HG02588 (cell line): ENCODE measurements around the gene AEBP1.
A peak's percentile ranks its signal among the peaks of the same experiment; 100 is the strongest.
"Not testable (repeated sequence)": the region's sequence is repeated elsewhere in the genome, so short reads cannot be mapped to it uniquely, and the experiment has no call there.

Source experiments
- ATAC-seq: cut with Tn5 transposase; IDR thresholded peaks from one replicate; pipeline ENCODE4 v1.9.1; 2021; ENCODE audit warnings: mild to moderate bottlenecking, moderate library complexity; ENCODE audit not compliant: unreplicated experiment

AEBP1 gene

GRCh38 chr7:44116789-44117666 lies 12.9 kb downstream of the AEBP1 start:
- no peak for ATAC-seq

DNA sequence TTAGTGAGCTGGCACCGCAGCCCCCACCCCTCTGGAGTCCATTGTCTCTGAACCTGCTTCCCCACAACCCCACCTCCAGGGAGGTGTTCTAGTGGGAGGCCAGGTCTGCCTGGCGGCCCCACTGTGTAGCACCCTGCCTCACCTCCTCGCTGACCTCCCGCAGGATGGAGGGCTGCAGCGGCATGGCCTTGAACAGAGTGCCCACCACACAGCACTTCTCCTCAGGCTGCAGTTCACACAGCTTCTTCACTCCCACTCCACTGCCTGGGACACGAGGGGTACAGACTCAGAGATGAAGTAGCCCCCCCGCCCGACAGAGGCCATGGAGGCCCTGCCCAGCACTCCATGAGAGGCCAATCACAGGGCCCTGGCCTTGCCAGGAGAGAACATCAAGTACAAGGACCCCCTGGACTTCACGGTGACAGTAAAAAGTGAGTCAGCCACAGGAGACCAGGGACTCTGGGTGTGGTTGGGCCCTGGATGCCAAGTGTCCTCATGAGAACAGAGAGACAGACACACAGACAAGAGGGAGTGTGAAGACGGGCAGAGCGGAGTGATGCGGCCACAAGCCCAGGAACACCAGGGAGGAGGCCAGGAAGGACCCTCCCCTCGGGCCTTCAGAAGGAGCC lies 13.8 kb downstream of the AEBP1 start:
- ATAC-seq: no peak

DNA sequence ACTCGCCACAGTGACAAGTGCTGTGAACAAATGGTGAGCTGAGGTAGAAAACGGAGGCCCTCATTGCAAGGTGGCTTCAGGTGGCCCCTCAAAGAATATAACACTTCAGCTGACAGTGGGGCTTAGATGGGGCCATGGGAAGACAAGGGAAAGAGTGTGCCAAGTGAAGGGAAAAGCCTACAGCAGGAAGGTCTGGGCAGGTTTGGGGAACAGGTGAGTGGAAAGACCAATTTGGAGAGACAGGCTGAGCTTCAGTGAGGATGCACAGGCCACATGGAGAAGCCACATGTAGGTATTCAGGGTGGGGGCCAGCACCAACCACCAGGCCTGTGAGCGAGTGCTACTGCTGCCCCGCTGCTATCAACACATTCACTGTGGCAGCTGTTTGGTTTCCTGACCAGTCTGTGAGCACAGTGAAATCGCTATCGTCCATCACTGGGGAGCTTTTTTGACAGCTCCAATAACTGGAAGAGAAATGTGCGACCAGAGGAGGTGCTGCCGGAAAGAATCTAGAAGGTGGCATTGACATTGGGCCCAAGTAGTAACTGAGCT lies 15.8 kb downstream of the AEBP1 start:
- no peak for ATAC-seq

GRCh38 chr7:44120395-44120794 lies 16.2 kb downstream of the AEBP1 start:
- no peak for ATAC-seq

DNA sequence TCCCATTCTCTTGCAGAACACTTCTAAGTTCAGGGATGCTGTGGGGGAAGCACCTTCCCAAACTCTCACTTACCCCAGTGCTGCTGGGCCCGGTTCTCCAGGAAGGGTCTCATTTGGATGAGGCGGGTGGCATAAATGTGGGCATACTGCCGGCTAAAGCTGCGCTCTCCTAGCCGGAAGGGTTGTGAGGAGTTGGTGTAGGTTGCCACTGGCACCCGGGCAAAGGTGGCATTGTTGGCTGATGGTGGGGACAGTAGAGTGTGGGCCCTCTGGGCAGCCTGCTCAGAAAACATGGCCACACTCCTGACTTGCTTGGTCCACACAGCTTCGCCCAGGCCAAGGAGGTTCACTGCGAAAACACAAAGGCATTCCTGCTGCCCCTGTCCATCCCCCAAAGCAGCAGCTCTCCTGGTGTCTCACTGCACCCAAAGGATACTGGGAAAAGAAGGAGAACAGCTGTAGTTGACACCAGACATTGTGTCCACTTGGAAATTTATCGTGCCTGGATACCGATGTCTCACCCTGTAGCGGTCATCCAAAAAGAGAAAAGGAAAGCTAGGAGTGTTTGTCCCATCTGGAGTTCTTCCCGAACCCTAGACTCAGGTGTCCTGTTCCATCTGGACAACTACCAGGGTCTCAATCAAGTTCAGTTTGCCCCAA lies 17.7 kb downstream of the AEBP1 start:
- ATAC-seq: no peak

DNA sequence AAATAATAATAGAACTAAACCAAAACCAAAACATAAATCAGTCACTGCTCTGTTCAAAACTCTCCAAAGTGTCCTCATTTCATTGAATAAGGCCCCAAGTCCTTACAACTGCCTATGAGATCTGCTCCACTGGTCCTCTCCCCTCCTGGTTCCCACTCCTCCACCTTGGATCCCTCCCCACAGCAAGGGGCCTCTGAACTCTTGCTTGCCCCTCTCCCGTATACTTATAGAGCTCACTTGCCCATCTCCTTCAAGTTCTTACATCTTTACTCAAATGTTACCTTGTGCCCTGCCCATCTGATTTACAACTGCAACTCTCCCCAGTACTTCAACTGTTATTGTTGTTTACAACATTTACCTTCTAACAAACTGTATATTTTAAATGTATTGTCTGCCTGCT lies 18.4 kb downstream of the AEBP1 start:
- no peak for ATAC-seq

DNA sequence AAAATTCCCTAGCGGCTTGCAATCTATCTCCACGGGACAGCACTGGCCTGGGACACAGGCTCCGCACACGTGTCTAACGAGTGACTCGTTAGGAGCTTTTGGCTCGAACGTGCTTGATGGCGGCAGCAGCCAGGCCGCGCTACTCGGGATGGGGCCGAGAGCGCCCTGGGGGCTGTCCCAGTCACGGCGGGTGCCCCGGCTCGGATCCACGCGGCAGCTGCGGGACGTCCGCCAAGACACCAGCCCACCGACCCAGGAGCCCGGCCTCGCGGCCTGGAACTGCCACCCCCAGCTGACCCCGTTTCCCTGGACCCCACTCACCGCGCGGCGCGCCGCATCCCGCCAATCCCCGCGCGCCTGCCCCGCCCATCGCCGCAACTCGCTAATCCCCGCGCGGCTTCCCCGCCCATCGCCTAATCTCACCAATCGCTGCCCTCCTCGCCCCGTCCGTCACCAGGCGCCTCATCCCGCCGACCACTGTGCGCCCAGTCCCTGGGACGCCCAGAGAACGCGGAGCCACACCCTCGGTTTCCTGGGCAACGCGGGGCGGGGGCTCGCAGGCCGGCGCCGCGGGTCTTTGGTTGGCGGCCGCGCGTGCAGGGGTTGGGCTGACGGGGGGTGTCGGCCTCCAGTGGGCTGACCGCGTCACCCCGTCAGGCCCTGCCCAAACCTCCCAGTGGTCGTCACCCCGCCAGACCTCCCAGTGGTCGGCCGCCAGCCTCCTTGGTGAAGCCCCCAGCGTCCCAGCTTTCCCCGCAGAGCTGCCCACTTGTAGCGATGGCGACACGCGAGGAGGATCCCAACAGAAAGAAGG lies 19.3 kb downstream of the AEBP1 start, which contains the start of gene POLD2:
Gene POLD2 (minus strand): TSS at position 359 of the 814 bp plus-strand sequence. CDS start 1,495 bp downstream, outside the sequence.
- ATAC-seq: peak; percentile 98

DNA sequence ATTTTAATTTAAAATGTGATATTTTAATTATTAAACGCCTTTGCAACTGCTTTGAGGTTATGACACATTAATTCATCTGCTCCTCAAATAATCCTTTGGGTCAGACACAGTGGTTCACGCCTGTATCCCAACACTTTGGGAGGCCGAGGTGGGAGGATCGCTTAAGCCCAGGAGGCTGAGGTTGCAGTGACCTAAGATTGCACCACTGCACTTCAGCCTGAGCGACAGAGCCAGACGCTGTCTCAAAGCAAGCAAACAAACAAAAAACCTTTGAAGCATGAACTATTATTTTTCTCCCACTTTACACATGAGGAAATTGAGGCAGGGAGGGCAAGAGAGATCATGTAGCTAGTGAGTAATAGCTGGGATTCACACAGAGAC lies 20.7 kb downstream of the AEBP1 start:
- no peak for ATAC-seq

GRCh38 chr7:44126574-44126973 lies 22.4 kb downstream of the AEBP1 start:
- not testable (repeated sequence) for ATAC-seq

DNA sequence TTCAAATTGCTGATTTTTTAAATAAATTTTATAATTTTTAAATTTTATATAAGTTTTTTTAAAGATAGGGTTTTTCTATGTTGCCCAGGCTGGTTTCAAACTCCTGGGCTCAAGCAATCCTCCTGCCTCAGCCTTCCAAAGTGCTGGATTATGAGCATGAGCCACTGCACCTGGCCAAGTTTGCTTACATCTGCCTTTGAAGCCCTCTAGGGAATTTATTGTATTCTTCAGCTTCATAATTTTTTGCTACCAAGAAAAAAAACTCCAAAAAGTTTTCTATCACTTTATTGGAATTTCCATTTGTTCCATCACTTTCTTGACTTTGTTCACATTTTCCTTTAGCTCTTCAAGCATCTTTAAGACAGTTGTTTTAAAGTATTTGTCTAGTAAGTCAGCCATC lies 23.0 kb downstream of the AEBP1 start:
- ATAC-seq: no peak

DNA sequence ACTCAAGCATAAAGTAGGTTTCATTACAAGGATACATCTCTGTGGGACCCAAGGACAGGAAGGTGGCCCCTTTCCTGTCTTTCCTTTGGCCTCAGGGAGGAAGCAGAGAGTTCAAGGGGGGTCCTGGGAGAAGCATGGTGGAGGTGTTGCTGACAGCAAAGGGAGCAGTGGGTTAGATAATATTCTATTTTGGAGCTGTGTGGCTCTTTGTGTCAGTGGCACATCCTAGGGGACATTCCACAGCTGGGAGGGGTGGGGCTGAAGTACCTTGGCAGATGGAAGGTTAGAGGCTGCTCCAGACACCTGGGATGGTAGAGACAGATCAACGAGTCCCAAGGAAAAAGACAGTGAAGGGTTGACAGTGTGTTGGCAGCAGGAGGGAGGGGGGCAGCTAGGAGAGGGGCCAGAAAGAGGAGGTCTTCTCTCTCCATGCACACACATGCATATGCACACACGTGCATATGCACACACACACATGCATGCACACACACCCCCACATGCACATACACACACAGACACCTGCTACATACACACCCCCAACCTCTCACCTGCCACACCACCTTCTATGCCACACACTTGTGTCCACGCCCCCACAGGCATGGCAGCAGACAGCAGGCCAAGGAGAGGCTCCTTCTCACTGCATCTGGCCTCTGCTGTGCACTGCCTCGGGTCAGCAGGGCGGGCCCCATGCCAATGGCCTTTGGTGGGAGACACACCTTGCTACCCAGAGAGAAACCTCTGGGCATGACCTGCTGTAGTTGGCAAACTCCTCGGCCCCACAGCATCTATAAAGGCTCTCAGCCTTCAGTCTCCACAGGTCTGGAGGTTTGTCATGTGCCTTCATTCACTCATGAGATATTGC lies 24.8 kb downstream of the AEBP1 start:
- ATAC-seq: no peak

- ATAC-seq: no peak
These were observed 27.3 kb downstream of the AEBP1 start for GRCh38 chr7:44131173-44132029.

- no peak for ATAC-seq
These were observed 27.9 kb downstream of the AEBP1 start for GRCh38 chr7:44132039-44132438.

- no peak for ATAC-seq
These were observed 29.1 kb downstream of the AEBP1 start for GRCh38 chr7:44133295-44133694.

DNA sequence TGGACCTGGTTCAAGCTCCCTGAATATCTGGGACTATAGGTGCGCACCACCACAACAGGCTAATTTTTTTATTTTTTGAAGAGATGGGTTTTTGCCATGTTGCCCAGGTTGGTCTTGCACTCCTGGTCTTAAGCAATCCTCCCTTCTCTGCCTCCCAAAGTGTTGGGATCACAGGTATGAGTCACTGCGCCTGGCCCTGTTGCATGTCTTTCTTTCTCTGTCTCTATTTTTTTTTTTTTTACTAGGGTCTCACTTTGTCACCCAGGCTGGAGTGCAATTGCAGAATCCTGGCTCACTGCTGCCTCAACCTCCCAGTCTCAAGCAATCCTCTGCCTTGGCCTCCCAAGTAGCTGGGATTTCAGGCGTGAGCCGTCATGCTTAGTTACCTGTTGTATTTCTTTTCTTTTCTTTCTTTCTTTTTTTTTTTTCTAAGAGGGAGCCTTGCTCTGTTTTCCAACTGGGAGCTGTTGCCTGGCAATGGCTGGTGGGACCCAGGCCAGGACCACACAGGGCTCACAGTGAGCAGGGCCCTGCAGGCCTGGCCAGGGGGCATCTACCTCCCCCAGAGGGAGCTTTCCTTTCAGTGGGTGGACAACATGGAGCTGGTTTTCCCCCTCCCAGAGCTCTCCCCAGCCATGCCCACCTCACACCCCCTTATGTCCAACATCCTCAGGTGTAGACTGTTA lies 30.9 kb downstream of the AEBP1 start:
- no peak for ATAC-seq

DNA sequence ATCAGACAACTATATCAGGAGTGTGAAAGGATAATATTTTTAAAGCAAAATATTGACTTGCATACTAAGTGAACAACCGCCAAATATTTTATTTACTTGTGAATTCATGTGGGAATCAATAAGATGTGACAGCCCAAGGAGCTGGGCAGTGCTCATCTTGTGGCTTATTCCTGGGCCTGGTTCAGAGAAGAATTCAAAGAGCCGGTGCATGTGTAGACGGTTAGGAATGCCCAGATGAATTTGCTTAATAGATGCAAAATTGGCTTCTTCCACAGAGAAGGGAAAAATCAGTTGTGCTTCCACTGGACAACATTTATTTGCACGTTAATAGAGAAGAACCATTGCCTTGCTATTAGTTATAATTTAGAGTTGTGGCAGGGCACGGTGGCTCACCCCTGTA lies 32.6 kb downstream of the AEBP1 start:
- ATAC-seq: no peak

DNA sequence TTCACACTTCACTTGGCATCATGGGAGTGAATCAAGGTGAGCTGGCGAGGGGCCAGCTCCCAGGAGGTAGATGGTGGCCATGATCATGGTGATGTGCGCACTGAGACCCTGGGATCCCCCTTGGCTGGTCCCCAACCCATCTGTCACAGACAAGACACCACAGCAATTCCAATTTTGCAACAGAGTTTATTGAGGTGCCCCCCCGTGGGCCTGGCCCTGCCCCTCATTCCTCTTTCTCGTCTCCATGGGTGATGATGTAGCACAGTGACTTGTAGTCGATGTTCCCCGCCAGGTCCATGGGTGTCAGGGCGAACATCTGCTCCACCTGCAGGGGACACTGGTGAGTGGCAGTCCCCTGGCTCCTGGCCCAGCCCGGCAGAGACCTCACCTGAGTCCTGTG lies 34.6 kb downstream of the AEBP1 start:
- no peak for ATAC-seq

DNA sequence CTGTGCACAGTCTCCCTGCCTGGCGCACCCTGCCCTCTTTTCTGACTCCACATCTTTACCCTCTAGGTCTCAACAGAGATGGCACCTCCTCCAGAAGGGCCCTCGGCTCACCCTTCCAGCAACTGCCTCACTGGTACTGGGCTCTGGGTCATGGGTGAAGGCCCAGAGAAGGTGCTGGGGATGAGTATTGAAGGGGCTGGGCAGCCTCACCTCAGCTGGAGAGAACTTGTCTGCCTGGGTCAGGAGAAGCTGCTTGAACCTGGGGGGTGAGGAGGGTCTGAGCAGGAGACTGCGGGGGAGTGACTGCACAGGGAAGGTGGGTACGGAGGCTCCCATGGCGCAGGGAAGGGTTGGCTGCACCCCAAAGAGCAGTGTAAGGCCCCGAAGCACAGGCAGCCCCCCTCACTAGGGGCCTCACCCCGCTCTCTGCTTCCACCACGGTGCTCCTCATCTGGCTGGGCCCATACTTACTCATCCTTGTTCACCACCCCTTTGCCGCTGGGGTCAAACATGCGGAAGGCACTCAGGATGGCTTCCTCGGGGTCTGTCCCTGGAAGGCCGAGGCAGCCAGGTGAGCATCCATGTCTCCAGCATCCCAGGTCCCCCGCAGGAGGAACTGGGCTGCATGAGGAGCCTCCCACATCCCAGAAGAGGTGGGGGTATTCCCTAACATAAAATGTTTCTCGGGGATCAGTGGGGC lies 35.3 kb downstream of the AEBP1 start:
- no peak for ATAC-seq
